Measurements from ENCODE around the gene FREM1.

The FREM1 gene

DNA sequence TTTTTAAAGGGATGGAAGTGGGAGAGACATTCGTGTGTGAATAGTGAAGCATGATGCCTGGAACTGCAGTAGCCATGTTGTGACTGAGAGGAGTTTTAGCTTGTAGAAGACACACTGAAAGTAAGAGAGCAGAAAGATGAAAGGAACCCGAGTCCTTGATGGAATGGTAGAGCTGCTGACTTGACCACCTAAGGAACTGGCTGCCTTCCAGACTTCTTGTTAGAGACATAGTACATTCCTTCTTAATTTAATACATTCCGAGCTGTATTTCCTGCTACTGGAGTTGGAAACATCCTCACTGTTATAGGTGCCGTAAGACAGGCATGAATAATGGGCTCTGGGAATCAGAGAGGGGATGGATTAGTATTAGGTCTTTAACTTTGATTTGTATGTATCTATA lies 195.1 kb downstream of the FREM1 start:
- Histone ChIP-seq H4K8ac (ENCODE audit: low read depth, low read length) (no peak overlapping the region), H3K9me3 (replicated peaks in 1 of 2; ENCODE audit: control insufficient read depth in 2 of 2, insufficient read depth in 1 of 2, low read depth in 1 of 2, low read length in 2 of 2) (peaks cover 0 to 5% of the 10 kb centered on the region in 2 donors), H3K4ac (ENCODE audit: low read length) (no peak overlapping the region), H2BK120ac (ENCODE audit: low read depth, low read length) (no peak overlapping the region), H2BK12ac (ENCODE audit: low read length) (no peak overlapping the region), H2BK15ac (ENCODE audit: low read length) (no peak overlapping the region), H3K18ac (ENCODE audit: low read length) (no peak overlapping the region), H2AK5ac (ENCODE audit: low read depth, low read length) (no peak overlapping the region), H3K4me2 (ENCODE audit: insufficient read depth, low read length, poor library complexity, severe bottlenecking) (no peak overlapping the region), H3K4me1 (ENCODE audit: control insufficient read depth in 2 of 2, insufficient read depth in 1 of 2, low read depth in 1 of 2, low read length in 2 of 2) (no peaks in the 10 kb centered on the region), H3K23ac (ENCODE audit: low read depth, low read length, poor library complexity) (no peak overlapping the region), H2AFZ (ENCODE audit: low read length) (no peak overlapping the region), H3K79me1 (ENCODE audit: low read depth, low read length) (no peaks in the 10 kb centered on the region), H3K27me3 (ENCODE audit: control insufficient read depth in 3 of 3, insufficient read depth in 3 of 3, low read depth in 1 of 3, low read length in 3 of 3) (peaks cover 0 to 6% (median 5%) of the 10 kb centered on the region in 3 experiments), H3K36me3 (replicated peaks in 1 of 2; ENCODE audit: control insufficient read depth in 2 of 2, insufficient read depth in 2 of 2, low read length in 2 of 2) (no peaks in the 10 kb centered on the region), H3K4me3 (ENCODE audit: low read length in 2 of 2) (no peak overlapping the region), H2BK5ac (ENCODE audit: low read length) (no peak overlapping the region), H3K27ac (replicated peaks; ENCODE audit: low read length) (no peak overlapping the region), H3K14ac (ENCODE audit: low read length) (no peak overlapping the region), H3K9ac (ENCODE audit: low read depth, low read length, poor library complexity) (no peak overlapping the region), H4K91ac (ENCODE audit: low read depth, low read length, poor library complexity) (no peak overlapping the region)
- no CpG with 5 or more reads among the region's 4 CpGs for WGBS, 2 donors (ENCODE audit: extremely low coverage in 2 of 2, insufficient read length in 2 of 2, insufficient replicate concordance in 1 of 2)
- no peak for DNase-seq (ENCODE audit: low spot score)

DNA sequence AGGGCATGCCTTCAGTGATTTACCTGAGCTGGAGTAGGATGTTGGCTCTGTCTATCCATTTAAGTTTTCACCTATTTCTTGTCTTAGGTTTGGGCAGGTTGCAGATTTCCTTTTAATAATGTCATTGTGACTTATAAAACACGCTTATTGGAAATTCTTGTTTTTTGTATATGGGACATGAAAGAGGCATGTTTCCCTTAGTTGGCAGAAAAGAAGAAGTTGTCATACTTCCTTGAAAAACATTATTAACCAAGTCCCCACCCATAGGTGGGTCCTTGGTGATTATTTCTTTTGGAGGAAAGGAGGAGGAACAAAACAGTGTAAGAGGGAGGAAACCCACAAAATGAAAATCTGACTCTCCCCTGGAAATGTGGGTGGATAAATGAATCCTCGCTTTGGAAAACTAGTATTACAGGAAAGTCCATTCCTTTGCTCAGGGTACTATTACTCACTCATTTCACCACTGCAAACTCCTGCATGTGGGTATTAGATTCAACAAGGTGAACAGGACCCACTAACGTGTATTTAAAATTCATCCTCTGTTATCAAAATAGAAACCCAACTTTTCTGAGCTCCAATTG lies 197.0 kb downstream of the FREM1 start:
- Histone ChIP-seq H2BK5ac (ENCODE audit: low read length) (no peak overlapping the region), H3K4ac (ENCODE audit: low read length) (no peak overlapping the region), H4K91ac (ENCODE audit: low read depth, low read length, poor library complexity) (no peak overlapping the region), H4K8ac (ENCODE audit: low read depth, low read length) (no peak overlapping the region), H3K18ac (ENCODE audit: low read length) (no peak overlapping the region), H3K36me3 (replicated peaks in 1 of 2; ENCODE audit: control insufficient read depth in 2 of 2, insufficient read depth in 2 of 2, low read length in 2 of 2) (no peaks in the 10 kb centered on the region), H3K23ac (ENCODE audit: low read depth, low read length, poor library complexity) (no peak overlapping the region), H3K79me1 (ENCODE audit: low read depth, low read length) (no peaks in the 10 kb centered on the region), H3K14ac (ENCODE audit: low read length) (no peak overlapping the region), H3K27ac (replicated peaks; ENCODE audit: low read length) (no peak overlapping the region), H3K4me3 (ENCODE audit: low read length in 2 of 2) (no peak overlapping the region), H3K4me2 (ENCODE audit: insufficient read depth, low read length, poor library complexity, severe bottlenecking) (no peak overlapping the region), H2BK12ac (ENCODE audit: low read length) (no peak overlapping the region), H3K27me3 (ENCODE audit: control insufficient read depth in 3 of 3, insufficient read depth in 3 of 3, low read depth in 1 of 3, low read length in 3 of 3) (no peaks in the 10 kb centered on the region), H2BK15ac (ENCODE audit: low read length) (no peak overlapping the region), H3K9ac (ENCODE audit: low read depth, low read length, poor library complexity) (no peak overlapping the region), H3K9me3 (replicated peaks in 1 of 2; ENCODE audit: control insufficient read depth in 2 of 2, insufficient read depth in 1 of 2, low read depth in 1 of 2, low read length in 2 of 2) (peaks cover 0 to 7% of the 10 kb centered on the region in 2 donors), H2AFZ (ENCODE audit: low read length) (no peak overlapping the region), H2AK5ac (ENCODE audit: low read depth, low read length) (no peak overlapping the region), H2BK120ac (ENCODE audit: low read depth, low read length) (no peak overlapping the region), H3K4me1 (ENCODE audit: control insufficient read depth in 2 of 2, insufficient read depth in 1 of 2, low read depth in 1 of 2, low read length in 2 of 2) (no peaks in the 10 kb centered on the region)
- no CpG with 5 or more reads among the region's 3 CpGs for WGBS, 2 donors (ENCODE audit: extremely low coverage in 2 of 2, insufficient read length in 2 of 2, insufficient replicate concordance in 1 of 2)
- no peak for DNase-seq (ENCODE audit: low spot score)

DNA sequence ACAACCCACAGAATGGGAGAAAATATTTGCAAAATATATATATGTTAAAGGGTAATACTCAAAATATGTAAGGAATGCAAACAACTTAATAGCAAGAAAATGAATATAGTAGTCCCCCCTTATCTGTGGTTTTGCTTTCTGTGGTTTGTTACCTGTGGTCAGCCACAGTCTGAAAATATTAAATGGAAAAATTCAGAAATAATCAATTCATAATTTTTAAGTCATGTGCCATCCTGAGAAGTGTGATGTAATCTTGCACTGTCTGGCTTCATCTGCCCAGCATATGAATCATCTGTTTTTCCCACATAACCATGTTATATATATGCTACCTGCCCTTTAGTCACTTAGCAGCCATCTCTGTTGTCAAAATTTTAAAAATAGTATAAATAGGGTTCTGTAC lies 199.4 kb downstream of the FREM1 start:
- Histone ChIP-seq H3K27me3 (ENCODE audit: control insufficient read depth in 3 of 3, insufficient read depth in 3 of 3, low read depth in 1 of 3, low read length in 3 of 3) (no peaks in the 10 kb centered on the region), H4K8ac (ENCODE audit: low read depth, low read length) (no peak overlapping the region), H2AK5ac (ENCODE audit: low read depth, low read length) (no peak overlapping the region), H4K91ac (ENCODE audit: low read depth, low read length, poor library complexity) (no peak overlapping the region), H3K9me3 (replicated peaks in 1 of 2; ENCODE audit: control insufficient read depth in 2 of 2, insufficient read depth in 1 of 2, low read depth in 1 of 2, low read length in 2 of 2) (peaks cover 0 to 8% of the 10 kb centered on the region in 2 donors), H3K4ac (ENCODE audit: low read length) (no peak overlapping the region), H2BK12ac (ENCODE audit: low read length) (no peak overlapping the region), H2BK120ac (ENCODE audit: low read depth, low read length) (no peak overlapping the region), H3K18ac (ENCODE audit: low read length) (no peak overlapping the region), H2BK15ac (ENCODE audit: low read length) (no peak overlapping the region), H3K36me3 (replicated peaks in 1 of 2; ENCODE audit: control insufficient read depth in 2 of 2, insufficient read depth in 2 of 2, low read length in 2 of 2) (no peaks in the 10 kb centered on the region), H2AFZ (ENCODE audit: low read length) (no peak overlapping the region), H3K4me1 (ENCODE audit: control insufficient read depth in 2 of 2, insufficient read depth in 1 of 2, low read depth in 1 of 2, low read length in 2 of 2) (no peaks in the 10 kb centered on the region), H3K27ac (replicated peaks; ENCODE audit: low read length) (no peak overlapping the region), H3K4me2 (ENCODE audit: insufficient read depth, low read length, poor library complexity, severe bottlenecking) (no peak overlapping the region), H3K14ac (ENCODE audit: low read length) (no peak overlapping the region), H3K9ac (ENCODE audit: low read depth, low read length, poor library complexity) (no peak overlapping the region), H3K23ac (ENCODE audit: low read depth, low read length, poor library complexity) (no peak overlapping the region), H3K4me3 (ENCODE audit: low read length in 2 of 2) (no peak overlapping the region), H2BK5ac (ENCODE audit: low read length) (no peak overlapping the region), H3K79me1 (ENCODE audit: low read depth, low read length) (no peaks in the 10 kb centered on the region)
- no peak for DNase-seq (ENCODE audit: low spot score)

DNA sequence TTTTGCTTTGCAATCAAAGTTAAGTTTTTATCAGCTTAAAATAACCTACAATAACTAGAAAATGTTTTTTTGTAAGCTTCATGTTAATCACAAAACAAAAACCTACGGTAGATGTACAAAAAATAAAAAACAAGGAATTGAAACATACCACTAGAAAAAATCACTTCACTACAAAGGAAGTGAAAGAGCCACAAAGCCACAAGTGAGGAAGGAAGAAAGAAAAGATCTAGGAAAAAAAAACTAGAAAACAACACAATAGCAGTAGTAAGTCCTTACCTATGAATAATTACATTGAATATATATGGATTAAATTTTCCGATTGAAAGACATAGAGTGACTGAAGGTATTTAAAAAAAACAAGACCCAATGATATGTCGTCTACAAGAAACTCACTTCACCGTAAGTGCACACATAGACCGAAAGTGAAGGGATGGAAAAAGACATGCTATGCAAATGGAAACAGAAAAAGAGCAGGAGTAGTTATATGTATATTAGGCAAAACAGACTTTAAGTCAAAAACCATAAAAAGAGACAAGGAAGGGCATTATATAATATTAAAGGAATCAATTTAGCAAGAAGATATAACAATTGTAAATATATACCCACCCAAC lies 203.6 kb downstream of the FREM1 start:
- no peak overlapping the region for H2BK12ac ChIP-seq (ENCODE audit: low read length)
- no peaks in the 10 kb centered on the region for H3K36me3 ChIP-seq (replicated peaks in 1 of 2; ENCODE audit: control insufficient read depth in 2 of 2, insufficient read depth in 2 of 2, low read length in 2 of 2)
- no peak overlapping the region for H3K4ac ChIP-seq (ENCODE audit: low read length)
- H3K14ac ChIP-seq (ENCODE audit: low read length): no peak overlapping the region
- no peak overlapping the region for H2BK5ac ChIP-seq (ENCODE audit: low read length)
- H3K4me2 ChIP-seq (ENCODE audit: insufficient read depth, low read length, poor library complexity, severe bottlenecking): no peak overlapping the region
- no peak overlapping the region for H3K18ac ChIP-seq (ENCODE audit: low read length)
- no peak overlapping the region for H4K8ac ChIP-seq (ENCODE audit: low read depth, low read length)
- H3K9ac ChIP-seq (ENCODE audit: low read depth, low read length, poor library complexity): no peak overlapping the region
- no CpG with 5 or more reads among the region's 5 CpGs for WGBS, 2 donors (ENCODE audit: extremely low coverage in 2 of 2, insufficient read length in 2 of 2, insufficient replicate concordance in 1 of 2)
- no peaks in the 10 kb centered on the region for H3K79me1 ChIP-seq (ENCODE audit: low read depth, low read length)
- no peak overlapping the region for H2BK120ac ChIP-seq (ENCODE audit: low read depth, low read length)
- no peak overlapping the region for H4K91ac ChIP-seq (ENCODE audit: low read depth, low read length, poor library complexity)
- DNase-seq (ENCODE audit: low spot score): no peak
- H2BK15ac ChIP-seq (ENCODE audit: low read length): no peak overlapping the region
- peaks cover 2 to 17% of the 10 kb centered on the region in 2 donors for H3K9me3 ChIP-seq (replicated peaks in 1 of 2; ENCODE audit: control insufficient read depth in 2 of 2, insufficient read depth in 1 of 2, low read depth in 1 of 2, low read length in 2 of 2)
- H3K4me1 ChIP-seq (ENCODE audit: control insufficient read depth in 2 of 2, insufficient read depth in 1 of 2, low read depth in 1 of 2, low read length in 2 of 2): no peaks in the 10 kb centered on the region
- no peak overlapping the region for H3K27ac ChIP-seq (replicated peaks; ENCODE audit: low read length)
- H2AFZ ChIP-seq (ENCODE audit: low read length): no peak overlapping the region
- H3K23ac ChIP-seq (ENCODE audit: low read depth, low read length, poor library complexity): no peak overlapping the region
- no peak overlapping the region for H3K4me3 ChIP-seq (ENCODE audit: low read length in 2 of 2)
- H2AK5ac ChIP-seq (ENCODE audit: low read depth, low read length): no peak overlapping the region
- H3K27me3 ChIP-seq (ENCODE audit: control insufficient read depth in 3 of 3, insufficient read depth in 3 of 3, low read depth in 1 of 3, low read length in 3 of 3): no peaks in the 10 kb centered on the region

All from neuronal stem cell (in vitro differentiated cells).